Measurements from ENCODE around the gene PIWIL4.

The PIWIL4 gene

GRCh38 chr11:94526645-94527438 lies 40.3 kb upstream of the PIWIL4 start:
- TF ChIP-seq, protein P1, sequence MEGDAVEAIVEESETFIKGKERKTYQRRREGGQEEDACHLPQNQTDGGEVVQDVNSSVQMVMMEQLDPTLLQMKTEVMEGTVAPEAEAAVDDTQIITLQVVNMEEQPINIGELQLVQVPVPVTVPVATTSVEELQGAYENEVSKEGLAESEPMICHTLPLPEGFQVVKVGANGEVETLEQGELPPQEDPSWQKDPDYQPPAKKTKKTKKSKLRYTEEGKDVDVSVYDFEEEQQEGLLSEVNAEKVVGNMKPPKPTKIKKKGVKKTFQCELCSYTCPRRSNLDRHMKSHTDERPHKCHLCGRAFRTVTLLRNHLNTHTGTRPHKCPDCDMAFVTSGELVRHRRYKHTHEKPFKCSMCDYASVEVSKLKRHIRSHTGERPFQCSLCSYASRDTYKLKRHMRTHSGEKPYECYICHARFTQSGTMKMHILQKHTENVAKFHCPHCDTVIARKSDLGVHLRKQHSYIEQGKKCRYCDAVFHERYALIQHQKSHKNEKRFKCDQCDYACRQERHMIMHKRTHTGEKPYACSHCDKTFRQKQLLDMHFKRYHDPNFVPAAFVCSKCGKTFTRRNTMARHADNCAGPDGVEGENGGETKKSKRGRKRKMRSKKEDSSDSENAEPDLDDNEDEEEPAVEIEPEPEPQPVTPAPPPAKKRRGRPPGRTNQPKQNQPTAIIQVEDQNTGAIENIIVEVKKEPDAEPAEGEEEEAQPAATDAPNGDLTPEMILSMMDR (conservative IDR thresholded peaks at IDR 0.05; ENCODE audit: low read depth): no peak
- no peak overlapping the region for H3K27ac ChIP-seq
- ChIA-PET CTCF (interaction anchor here (0.5 to 1.5 kb wide), 2 partner anchors 38 to 73 kb away, joined by 3 to 5 read pairs; no protein-coding TSS in a partner anchor), POLR2A (ENCODE audit: low non-redundant PET) (no interaction called here)
- no peak for DNase-seq (ENCODE audit: low spot score)

- no peak overlapping the region for H3K27ac ChIP-seq
- ChIA-PET CTCF (no interaction called here), POLR2A (ENCODE audit: low non-redundant PET) (no interaction called here)
- TF ChIP-seq, protein P1 (conservative IDR thresholded peaks at IDR 0.05; ENCODE audit: low read depth): no peak
- no peak for DNase-seq (ENCODE audit: low spot score)
Measured at GRCh38 chr11:94528551-94528950, 38.6 kb upstream of the PIWIL4 start.

- ChIA-PET CTCF (no interaction called here), POLR2A (ENCODE audit: low non-redundant PET) (no interaction called here)
- H3K27ac ChIP-seq: no peak overlapping the region
- TF ChIP-seq, protein P1 (conservative IDR thresholded peaks at IDR 0.05; ENCODE audit: low read depth): no peak
- DNase-seq (ENCODE audit: low spot score): no peak
Measured at GRCh38 chr11:94532211-94532610, 35.0 kb upstream of the PIWIL4 start.

DNA sequence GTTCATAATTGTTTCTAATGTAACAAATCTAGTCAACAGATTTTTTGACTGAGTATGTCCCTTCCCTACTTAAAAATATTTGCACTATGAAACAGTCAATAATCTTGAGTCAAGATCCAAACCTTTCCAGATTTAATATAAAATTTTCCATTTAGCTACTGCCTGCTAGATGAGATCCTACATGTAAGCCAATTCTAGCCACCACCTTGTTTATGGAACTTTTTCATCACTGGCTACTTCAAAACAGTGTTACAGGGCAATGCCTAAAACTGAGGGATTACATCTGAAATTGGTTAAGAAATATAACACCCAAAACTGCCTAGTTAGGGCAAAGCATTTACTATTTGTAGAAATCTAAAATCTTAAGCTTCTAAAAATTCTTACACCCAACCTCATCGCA lies 34.0 kb upstream of the PIWIL4 start:
- ChIA-PET POLR2A (ENCODE audit: low non-redundant PET) (no interaction called here), CTCF (no interaction called here)
- H3K27ac ChIP-seq: no peak overlapping the region
- TF ChIP-seq, protein P1 (conservative IDR thresholded peaks at IDR 0.05; ENCODE audit: low read depth): no peak
- DNase-seq (ENCODE audit: low spot score): no peak

DNA sequence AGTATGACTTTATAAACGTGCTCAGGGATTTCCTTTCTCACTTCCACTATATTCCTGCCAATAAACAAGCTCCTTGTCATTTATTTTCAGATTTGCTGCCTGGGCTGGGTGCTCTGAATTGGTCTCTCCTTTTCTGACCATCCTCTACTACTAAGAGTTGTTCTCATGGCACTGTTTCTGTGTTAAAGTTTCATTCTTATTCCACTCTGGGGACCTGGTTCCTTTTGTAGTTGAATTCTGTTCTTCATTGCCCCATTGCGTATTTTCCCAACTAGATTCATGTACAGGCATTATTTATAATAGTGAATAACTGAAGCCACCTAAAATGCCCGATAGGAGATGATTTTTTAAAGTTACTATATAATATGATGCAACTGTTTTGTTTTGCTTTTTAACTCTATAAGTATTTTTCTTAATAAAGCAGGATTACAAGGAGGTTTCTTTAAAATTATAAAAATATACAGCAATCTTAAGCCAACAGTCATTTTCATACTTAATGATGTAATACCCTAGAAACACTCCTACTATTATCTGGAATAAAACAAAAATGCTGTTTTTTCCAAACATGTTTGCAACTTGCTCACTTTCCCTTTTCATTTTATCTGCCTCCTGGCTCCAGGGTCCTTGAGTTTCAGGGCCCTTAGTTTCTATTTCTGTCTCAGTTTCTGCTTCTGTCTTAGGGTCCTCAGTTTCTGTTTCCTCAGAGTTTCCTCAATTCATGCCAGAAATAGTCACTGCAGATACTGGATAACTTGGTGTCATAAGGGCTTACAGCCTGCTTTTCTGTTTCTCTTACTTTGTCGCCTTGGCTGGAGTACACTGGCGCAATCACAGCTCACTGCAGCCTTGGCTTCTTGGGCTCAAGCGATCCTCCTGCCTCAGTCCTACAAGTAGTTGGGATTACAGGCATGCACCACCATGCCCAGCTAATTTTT lies 33.2 kb upstream of the PIWIL4 start:
- no peak for DNase-seq (ENCODE audit: low spot score)
- POLR2A ChIA-PET (ENCODE audit: low non-redundant PET): no interaction called here
- CTCF ChIA-PET: no interaction called here

DNA sequence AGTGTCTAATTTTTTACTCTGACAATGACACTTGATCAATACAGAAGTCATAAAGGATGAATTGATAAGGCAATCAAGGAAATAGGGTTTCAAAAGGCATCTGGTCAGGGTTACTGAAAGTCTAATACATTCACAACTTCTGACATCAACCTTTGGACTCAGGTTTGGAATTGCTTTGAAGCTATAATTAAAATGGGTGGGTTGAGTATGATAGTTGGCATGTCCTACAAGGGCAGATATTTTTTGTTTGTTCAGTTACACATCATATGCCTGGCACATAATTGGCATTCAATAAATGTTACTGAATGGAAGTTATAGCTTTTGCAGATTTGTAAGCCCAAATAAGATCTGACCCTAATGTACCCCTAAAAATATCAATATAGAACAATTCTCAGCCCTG lies 30.8 kb upstream of the PIWIL4 start:
- DNase-seq (ENCODE audit: low spot score): no peak
- ChIA-PET CTCF (no interaction called here), POLR2A (ENCODE audit: low non-redundant PET) (no interaction called here)
- H3K27ac ChIP-seq: no peak overlapping the region
- TF ChIP-seq, protein P1 (conservative IDR thresholded peaks at IDR 0.05; ENCODE audit: low read depth): no peak

More for the DNA sequence above, 33.2 kb upstream of the PIWIL4 start:
- TF ChIP-seq, protein P1 (conservative IDR thresholded peaks at IDR 0.05; ENCODE audit: low read depth): no peak
- H3K27ac ChIP-seq: no peak overlapping the region

Data from RWPE1 (cell line).